GM18498 (cell line): Measurements from ENCODE around the gene LTBP2.

Source experiments
- ATAC-seq: cut with Tn5 transposase; IDR thresholded peaks from one replicate; pipeline ENCODE4 v1.9.1; 2021; ENCODE audit warnings: mild to moderate bottlenecking, moderate library complexity; ENCODE audit not compliant: unreplicated experiment

Gene LTBP2

DNA sequence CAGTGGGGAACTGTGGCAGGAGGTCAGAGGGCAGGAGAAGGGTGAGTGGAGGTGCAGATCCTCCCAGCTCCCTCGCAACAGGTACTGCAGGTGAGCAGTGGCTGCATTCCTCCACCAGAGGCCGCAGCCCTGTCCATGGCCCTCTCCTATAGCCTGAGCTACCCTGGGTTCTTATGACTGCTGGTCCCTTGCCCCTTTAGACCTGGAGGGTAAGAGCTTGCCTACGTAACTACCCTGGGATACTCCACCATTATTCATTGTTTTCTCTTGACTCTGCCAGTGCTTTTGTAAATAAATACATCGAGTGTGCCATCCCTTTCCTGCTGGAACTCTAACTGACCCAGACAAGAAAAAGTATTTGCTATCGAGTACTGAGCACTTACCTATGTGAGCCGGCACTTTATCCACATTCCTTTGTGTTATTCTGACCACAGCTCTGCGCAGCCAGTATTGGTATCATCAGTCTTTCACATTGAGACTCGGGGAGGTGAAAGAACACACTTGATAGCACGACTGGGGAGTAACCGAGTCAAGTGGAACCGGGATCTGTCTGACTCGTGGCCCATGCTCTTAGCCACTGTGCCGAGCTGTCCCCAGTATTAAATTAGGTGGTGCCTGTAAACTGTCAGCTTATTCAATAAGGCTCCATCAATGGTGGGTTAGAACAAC, 38.5 kb downstream of the LTBP2 start:
- ATAC-seq, result no peak

DNA sequence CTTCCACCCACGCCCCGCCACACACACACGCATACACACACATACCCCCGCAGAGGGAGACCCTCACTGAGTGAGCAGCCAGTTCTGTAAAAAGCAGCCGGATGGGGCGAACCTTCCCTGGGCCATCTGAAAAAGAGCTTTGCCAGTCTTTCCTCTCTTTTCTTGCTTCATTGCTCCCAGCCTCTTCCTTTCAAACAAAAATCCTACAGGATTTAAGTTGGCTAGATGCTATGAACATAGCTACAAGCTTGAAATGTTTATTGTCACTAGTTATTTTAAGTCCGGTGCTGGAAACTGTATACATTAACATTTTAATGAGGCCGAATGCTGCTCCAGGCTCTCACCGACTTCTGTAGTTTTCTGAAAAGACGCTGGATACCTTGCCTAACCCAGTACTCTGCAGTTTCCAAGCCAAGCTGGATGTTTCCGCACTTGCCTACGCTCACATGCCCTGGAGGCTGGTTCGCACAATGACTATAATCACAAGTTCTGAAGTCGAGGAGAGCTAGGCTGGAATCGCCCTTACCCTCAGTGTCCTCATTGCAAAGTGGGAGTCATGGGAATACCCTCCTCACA, 39.2 kb downstream of the LTBP2 start:
- ATAC-seq, result no peak

DNA sequence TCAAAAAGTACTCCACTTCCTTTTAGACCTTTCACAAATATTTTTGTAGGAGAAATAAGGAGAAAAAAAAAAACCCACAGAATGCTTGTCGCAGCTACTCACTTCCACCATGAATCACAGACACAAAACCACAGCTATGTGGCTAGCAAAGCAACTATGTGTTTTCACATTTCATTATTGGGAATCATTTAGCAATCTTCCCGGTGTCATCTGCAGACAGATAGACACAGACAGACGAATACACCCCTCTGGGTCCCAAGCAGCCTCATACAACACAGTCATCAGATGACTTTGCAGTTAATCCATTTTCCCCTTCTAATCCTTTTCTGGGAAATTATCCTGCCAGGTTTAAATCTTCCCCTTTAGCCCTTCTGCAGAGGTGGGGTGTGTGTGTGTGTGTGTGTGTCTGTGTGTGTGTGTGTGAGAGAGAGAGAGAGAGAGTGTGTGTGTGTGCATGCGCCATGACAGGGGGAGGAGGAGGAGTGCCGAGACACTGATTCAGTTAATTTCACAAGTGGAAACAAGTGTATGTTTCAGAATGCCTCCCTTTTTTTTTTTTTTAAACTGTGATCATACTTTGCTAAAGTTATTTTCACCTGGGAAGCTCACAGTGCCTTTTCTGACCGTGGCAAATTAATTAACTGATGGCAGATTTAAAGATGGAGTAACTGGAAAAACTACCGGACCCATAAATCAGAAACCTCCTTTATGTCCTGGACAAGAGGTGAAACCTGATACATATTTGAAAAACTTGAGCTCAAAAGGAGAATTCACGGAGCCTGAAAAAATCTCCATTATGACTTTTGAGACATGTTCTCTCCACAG, 39.9 kb downstream of the LTBP2 start:
- no peak for ATAC-seq

DNA sequence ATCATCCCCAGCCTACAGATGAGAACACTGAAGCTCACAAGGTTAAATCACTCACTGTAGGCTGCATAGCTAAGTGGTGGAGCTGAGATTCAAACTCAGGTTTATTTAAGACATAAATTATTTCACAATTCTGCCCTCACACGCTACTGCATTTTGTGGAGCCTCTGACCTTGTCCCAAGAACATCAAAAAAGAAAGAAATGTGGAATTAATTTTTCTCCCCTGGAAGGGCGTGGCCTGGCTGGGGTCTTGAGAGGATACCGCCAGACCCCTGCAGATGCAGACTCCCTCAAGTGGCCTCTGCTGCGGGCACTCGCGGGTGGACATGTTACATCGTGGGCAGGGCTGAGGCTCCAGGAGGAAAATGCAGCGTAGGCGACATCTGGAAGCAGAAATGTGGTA, 40.6 kb downstream of the LTBP2 start:
- no peak for ATAC-seq

DNA sequence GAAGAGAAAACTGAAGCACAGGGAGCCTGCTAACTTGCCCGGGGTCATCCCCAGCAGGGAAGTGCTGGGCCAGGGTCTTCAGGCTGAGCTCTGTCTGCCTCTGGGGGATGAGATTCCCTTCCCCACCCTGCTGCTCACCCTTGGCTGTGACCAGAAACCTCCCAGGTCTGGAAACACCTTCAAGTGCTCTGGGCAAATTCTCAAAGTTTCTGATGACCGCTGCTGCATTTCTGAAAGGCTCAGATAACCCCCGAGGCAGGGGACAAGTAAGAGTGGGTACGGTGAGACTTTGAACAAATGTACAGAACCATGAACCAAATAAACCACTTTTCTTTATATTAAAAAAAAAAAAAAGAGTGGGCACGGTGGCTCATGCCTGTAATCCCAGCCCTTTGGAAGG, 41.3 kb downstream of the LTBP2 start:
- ATAC-seq, result no peak

DNA sequence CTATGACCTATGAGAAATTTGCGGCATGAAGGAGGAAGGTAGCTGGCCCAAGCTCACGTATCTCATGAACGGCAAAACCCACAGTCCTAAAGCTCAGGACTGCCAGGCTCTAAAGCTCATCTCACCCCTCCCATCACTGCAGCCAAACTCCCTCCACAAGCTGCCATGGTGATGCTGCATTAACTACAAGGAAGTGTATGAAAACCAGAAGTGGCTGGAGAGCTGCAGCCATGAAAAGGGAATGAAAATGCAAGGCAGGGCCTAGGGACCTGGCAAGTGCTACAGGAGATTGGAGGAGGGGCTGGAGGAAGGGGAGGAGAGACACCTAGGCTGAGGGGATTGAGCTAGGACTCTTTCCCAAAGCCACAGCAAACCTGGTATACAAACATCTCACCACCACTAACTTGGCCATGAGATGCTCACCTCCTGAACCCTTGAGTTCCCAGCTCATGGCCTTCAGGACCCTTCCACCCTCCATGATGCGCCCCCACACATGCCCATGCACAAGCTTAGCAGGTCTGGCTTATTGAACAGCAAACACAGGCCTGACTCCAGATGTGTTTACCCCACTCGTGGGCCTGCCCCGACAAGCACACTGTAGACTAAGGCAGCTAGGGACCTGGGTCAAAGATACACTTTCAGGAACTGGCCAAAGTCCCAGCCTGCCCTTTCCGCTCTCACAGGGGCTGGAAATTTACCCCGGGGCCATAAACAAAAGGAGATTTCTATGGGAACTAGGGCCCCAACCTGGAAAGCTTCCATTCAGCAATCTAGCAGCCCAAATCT, 42.0 kb downstream of the LTBP2 start:
- ATAC-seq, result no peak

DNA sequence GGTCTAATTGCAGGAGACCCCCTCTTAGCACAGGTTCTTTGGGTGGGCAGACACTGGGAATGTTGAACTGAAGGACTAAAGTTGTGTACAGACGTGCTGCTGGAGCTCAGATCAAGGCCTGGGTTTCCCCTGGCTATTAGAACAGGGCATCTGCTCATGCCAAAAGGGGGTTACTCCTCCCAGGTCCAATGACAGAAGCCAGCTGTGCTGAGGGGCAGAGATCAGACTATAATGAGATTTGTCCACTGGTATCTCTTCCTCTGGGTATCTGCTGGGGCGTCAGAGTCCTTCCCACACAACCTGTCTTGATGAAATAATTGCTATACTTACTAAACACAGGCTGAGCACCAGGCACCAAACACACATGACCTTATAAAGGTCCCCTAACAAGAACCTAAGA, 42.6 kb downstream of the LTBP2 start:
- ATAC-seq, result no peak

DNA sequence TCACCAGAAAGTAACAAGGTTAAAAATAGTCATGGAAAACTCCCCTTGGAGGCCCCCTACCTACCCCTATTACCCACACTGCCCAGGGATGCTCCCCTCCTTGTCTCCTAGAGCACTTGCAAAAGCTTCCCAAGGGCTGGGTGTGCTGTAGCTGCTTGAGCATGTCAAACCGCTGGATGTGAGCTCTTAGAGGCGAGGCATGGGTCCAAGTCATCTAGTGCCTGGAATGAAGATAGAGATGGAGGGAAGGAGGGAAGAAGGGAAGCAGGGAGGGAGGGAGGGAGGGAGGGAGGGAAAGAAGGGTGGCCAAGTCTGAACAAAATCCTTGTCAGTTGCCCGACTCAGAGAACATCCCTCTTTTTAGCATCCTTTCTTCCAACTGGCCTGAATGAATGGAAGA, 43.1 kb downstream of the LTBP2 start:
- no peak for ATAC-seq

DNA sequence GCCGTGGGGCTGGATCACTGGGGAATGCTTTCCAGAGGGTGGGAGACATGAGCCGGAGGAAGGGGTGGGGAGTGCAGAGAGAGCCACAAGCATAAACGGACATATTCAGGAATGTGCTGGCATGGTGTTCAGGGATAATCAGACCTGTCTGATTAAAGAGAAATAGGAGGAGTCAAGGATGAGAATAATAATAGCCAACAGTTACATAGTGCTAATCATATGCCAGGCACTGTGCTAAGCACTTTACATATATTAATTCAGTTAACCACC, 43.7 kb downstream of the LTBP2 start:
- ATAC-seq, result no peak

DNA sequence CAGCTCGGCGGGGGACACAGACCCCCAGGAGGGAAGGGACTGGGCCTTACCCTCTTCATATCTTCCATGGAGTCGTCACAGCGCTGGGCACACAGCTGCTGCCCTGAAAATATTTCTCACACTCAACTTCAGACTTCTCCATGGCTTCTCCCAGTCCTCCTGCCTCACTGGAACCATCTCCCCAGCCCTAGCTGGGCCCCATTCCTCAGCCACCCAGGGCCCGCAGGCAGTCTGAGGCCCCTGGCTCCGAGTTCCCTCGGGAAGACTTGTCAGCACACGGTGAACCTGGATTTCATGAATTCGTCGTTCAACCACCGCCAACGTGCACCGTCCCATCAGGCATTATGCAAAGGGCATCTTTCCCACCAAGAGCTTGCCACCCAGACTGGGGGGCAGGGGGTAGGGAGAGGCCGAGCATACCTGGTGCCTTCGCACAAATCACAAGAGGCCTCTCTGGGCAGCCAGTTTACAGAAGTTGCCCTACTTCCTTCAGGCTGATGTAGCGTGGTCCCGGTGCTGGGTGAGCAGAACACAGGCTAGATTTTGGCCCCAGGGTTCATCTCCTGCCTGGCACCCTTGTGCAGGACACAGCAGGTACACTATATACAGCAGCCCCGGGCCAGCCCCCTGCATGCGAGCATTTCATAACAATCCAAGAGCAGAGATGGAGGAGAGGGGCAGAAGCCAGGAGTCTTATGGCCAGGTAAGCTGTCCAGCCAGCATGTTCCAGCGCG, 44.2 kb downstream of the LTBP2 start:
- no peak for ATAC-seq

DNA sequence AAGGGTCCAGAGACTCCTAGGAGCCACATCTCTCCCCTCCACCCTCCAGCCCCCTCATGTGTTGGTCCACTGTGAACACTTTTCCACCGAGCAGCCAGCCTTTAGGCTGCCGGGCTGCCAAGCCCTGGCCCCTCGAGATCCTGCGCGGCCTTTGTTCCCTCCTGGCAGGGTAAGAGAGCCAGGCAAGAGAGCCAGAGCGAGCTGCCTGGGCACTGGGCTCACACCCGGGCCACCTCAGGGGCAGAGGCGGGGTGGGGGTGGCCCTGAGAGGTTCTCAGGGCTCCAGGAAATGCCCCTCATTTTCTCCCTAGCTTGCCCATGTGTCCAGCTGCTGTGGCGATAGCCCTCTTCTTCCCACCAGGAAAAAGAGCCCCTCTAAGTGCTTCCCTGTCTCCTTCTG, 44.8 kb downstream of the LTBP2 start:
- no peak for ATAC-seq

DNA sequence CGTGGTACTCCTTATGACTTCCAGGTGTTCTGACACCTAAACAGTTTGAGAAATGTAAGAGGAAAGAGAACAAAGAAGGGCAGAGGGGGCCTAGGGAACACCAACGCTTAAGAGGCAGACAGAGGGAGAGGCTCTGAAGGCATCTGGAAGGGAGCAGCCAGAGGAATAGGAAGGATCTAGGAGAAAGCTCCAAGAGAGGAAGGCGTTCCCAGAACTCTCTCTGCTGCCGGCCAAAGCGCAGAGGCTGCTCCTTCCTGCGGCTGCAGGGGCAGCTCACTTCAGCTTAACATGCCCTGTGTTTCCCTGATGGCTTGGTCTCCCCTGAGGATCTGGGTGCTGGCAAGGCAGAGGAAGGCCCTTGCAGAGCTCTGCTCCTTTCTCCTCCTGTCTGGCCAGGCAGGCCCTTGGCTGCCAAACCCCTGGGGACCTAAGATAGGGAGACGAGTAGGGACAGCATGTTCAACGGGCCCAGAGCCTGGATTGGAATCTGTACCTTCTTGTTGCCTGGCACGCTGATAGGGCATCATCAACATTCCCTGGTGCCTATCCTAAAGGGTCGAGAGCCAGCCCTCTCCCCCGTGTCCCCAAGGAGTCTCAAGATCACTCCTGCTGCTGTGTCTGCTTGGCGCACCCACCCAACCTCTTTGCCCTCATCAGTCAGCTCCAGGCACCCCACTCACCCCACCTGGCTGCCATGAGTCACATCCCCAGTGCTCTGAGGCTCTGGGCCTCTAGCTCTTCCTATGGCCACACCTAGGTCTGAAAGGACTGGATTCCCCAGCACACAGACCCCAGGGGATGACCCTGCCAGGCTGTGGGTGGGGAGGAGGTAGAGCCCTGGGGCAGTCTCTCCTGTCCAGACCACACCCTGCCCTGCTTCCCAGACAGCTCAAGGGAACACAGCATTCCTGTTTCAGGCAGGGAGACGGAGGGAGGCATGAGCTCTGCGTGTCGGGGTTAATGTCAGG, 45.6 kb downstream of the LTBP2 start:
- ATAC-seq, result no peak

DNA sequence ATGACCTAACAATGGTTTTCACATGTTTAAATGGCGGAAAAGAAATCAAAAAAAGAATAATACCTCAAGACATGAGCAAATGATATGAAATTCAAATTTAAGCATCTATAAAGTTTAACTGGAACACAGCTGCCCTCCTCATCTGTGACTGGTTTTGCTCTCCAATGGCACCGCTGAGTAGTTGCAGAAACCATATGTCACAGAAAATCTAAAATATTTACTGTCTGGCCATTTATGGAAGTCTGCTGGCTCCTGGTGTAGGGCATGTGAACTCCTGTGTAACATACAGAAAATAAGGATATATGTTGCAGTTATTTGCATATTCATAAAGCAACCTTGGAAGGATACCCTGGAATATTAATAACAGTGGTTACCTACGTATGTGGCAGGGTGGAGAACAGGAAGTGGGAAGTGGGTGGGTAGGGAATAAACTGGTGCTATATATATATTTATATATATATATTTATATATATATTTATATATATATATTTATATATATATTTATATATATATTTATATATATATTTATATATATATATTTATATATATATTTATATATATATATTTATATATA, 48.4 kb downstream of the LTBP2 start:
- no peak for ATAC-seq

DNA sequence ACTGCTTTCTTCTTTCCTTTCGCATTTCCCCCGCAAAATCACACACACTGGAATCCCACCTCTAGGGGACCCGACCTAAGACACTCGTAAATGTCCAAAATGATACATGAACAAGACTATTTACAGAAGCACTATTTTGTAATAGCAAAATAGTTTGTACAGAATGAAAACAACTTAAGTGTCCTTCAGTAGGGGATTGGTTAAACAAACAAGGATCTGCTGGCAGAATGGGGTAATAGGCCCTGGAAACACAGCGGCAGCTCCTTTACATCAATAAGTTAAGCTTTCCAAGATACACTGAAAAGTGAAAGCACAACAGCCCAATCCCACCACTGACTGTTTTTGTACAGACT, 48.8 kb downstream of the LTBP2 start:
- ATAC-seq, result no peak

DNA sequence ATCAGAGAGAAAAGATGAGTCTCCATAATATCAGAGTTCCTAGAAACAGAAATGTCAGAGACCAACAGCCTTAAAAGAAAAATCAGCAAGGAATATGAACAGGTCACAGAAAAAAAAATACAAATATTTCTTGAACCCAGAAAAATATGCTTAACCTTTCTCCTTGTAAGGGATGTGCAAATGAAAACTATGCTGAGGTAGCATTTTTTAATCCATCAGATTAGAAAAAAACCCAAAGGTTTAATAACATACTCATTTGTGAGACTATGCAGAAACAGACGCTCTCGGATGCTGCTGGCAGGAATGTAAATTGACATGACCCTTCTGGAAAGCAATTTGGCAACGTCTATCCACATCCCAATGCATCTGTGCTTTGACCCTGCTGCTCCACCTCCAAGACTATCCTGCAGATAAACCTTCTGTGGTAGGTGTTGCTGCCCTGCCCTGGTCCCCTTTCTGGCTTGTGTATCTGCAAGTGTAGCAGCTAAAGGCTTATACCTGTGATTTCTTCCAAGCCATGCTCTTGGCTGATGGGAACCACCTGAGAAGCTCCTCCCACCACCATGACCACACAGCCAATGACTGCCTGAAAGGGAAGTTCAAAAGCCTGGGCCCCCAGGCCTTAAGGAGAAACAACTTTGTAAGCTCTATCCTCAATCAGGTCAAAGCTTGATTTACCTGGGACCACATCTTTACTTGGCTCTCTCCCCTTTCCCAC, 49.4 kb downstream of the LTBP2 start:
- no peak for ATAC-seq

DNA sequence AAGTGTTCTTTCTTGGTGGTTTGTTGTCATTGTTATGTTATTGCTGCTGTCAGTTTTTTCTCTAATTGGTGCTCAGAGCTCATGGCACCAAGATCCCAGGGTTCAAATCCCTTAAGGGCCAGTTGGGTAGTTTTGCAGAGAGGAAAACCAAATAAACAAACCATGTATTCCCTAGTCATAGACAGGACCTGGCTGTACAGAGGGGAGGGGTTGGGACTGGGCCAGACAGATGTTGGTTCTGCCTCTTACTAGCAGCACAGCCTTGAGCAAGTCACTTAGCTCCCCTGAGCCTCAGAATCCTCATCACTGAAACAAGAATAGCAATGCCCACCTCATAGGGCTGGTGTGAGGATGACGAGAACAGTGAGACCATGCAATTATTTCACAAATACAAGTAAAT, 53.4 kb downstream of the LTBP2 start:
- ATAC-seq, result no peak

DNA sequence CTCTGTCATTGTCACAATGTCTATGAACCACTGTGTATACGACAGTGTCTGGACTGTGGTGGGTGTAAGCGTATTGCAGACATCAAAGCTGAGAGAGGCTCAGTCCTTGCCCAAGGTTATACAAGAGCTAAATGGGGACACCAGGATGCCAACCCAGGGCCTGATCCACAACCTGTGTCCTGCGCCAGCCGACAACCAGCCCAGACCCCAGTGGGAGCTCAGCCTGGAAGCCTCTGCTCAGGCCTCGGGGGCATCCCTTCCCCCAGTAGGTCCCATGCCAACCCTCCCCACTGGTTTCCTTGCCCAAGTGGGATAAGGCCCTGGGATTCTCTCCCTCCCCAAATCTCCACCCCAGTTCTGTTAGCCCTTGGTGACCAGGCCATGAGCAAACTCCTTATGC, 54.3 kb downstream of the LTBP2 start:
- no peak for ATAC-seq

DNA sequence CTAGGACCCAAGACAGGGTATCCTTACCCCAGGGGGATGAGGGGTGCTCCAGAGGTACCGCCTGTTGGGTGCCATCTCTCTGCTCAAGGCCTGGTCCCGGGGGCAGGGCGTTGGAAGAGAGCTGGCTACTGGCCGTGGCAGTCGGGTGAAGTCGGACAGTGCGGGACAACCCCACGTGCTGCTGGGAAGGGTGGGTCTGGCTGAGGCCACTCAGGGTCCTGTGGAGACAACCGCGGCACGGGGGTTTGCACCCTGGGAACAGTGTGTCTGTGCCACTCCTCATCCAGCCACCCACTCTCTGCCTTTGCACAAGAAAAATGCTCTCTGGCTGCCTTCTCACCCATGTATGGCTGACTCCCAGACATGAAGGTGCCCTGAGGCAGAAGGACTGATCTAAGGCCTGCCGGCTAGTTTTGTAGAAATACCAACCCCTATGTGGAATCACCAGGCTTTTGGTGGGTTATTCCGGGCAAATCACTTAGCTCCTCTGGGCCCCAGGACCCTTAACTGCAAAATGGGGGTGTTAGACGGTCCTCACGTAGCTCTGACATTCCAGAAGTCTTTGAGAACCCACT, 56.5 kb downstream of the LTBP2 start:
- ATAC-seq, result no peak
